Cardiac muscle cell (in vitro differentiated cells and primary cell): ENCODE measurements around the gene RPP25L. TPM values are rescaled to one million over a fixed set of nuclear protein-coding genes. Genes with fewer than 3 reads are reported as not detected.

Source experiments
- DNase-seq, 2 donors: peaks; one replicate each; pipeline versions ENCODE4 v3.0.0 to v3.0.0-alpha.2; 2010 to 2017; ENCODE audit warnings: low read depth in 1 of 2, low spot score in 1 of 2
- H3K27ac ChIP-seq: fragments of 200-600 bp; sonication (generic); 2 replicates; pipeline ENCODE4 v1.5.1; 2016
- H3K27me3 ChIP-seq: fragments of 200-600 bp; sonication (generic); 2 replicates; pipeline ENCODE4 v1.6.0; 2016; ENCODE audit warnings: control low read depth
- H3K36me3 ChIP-seq: fragments of 200-600 bp; sonication (generic); 2 replicates; pipeline ENCODE4 v1.5.1; 2016; ENCODE audit warnings: control low read depth
- H3K4me1 ChIP-seq: fragments of 200-600 bp; sonication (generic); 2 replicates; pipeline ENCODE4 v1.8.1; 2017; ENCODE audit warnings: low read depth, mild to moderate bottlenecking, mixed run types
- H3K4me3 ChIP-seq: fragments of 200-600 bp; sonication (generic); 2 replicates; pipeline ENCODE4 v1.5.1; 2016; ENCODE audit warnings: mild to moderate bottlenecking
- H3K9me3 ChIP-seq: fragments of 200-600 bp; sonication (generic); 2 replicates; pipeline ENCODE4 v1.5.1; 2017; ENCODE audit warnings: low read depth, mild to moderate bottlenecking, control low read depth
- polyA plus RNA-seq: library from polyadenylated mRNA; unstranded; fragments of >200 nt; fragmentation: Nextera tagmentation; extraction: Ambion mirVana; gene quantifications from 2 replicates; pipeline ENCODE4 v1.2.1, GENCODE V29; 2016
- total RNA-seq: library from RNA; depleted of rRNA; stranded (reverse); fragments of >200 nt; gene quantifications from 2 replicates; pipeline ENCODE4 v1.2.3, GENCODE V29; 2016
- TF ChIP-seq, protein P1 (sequence below): IDR thresholded peaks from 2 replicates; pipeline ENCODE4 v1.5.1; 2012; ENCODE audit warnings: low read depth, mild to moderate bottlenecking, low read length

The RPP25L gene
- total and polyA plus RNA-seq, 2 experiments from 2014 or later, result 68.4 to 84.3 TPM

DNA sequence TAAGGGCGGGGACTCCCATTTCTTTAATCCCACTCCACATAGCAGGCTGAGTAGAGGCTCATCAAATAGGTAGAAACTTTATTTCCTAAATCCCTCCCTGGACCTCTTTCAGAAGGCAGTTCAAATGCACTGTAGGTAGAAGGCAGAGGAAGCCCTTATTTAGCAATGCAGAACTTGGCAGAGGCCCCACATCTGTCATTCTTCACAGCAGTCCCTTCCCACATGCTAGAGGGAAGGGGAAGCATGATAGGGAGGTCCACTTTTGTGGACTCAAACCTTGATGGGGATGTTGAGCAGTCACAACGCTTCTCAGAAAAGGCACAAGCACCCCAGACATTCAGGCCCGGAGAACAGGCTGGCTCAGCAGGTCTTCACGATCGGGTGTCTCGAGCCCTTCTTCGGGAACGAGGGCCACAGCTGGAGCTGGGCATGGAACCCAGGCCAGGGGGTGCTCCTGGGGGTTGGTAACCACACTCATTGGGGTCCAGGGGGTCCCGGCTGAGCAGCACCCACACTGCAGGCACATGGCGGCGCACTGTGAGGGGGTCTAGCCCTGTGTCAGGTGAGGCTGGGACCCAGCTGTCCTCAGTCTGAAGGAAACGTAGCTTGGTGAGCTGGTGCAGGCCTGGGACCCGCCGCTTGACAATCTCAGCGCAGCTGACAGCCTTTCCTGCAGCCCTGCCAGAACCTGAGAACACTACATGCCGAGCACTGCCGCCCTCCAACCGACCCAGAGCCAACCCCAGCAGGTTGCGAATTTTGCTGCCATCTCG is 1.3 kb downstream of the RPP25L start:
- peak in 1 of 2 donors; percentile 44 for DNase-seq
- peak overlapping the region; percentile 58 for H3K4me3 ChIP-seq
- TF ChIP-seq, protein P1, sequence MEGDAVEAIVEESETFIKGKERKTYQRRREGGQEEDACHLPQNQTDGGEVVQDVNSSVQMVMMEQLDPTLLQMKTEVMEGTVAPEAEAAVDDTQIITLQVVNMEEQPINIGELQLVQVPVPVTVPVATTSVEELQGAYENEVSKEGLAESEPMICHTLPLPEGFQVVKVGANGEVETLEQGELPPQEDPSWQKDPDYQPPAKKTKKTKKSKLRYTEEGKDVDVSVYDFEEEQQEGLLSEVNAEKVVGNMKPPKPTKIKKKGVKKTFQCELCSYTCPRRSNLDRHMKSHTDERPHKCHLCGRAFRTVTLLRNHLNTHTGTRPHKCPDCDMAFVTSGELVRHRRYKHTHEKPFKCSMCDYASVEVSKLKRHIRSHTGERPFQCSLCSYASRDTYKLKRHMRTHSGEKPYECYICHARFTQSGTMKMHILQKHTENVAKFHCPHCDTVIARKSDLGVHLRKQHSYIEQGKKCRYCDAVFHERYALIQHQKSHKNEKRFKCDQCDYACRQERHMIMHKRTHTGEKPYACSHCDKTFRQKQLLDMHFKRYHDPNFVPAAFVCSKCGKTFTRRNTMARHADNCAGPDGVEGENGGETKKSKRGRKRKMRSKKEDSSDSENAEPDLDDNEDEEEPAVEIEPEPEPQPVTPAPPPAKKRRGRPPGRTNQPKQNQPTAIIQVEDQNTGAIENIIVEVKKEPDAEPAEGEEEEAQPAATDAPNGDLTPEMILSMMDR, result no peak
- no peaks in the 10 kb centered on the region for H3K27me3 ChIP-seq
- peak overlapping the region; percentile 79 for H3K27ac ChIP-seq
- no peaks in the 10 kb centered on the region for H3K36me3 ChIP-seq
- peaks cover 8% of the 10 kb centered on the region for H3K4me1 ChIP-seq
- H3K9me3 ChIP-seq, result no peaks in the 10 kb centered on the region

DNA sequence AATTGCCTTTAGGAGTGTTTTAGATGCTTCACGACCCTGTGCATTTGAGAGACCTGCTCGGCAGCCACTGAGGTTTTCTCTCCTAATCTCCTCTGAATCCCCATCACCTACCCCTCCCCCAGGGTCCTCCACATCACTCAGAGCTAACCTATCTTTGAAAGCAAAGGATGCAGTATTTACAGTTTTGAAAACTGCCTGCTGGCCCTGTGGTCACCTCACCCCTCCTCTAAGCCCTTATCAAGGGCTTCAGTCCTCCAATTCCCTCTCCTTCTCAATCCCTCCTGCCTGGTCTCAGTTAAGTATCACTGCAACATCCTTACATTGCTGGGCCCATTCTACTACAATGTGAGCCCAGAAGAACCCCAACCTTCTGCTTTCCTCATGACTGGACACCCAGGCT is 4.6 kb downstream of the RPP25L start:
- H3K27ac ChIP-seq, result no peak overlapping the region
- no peaks in the 10 kb centered on the region for H3K27me3 ChIP-seq
- H3K9me3 ChIP-seq, result no peaks in the 10 kb centered on the region
- DNase-seq, result no peak
- no peaks in the 10 kb centered on the region for H3K36me3 ChIP-seq
- H3K4me1 ChIP-seq, result peaks cover 8% of the 10 kb centered on the region
- H3K4me3 ChIP-seq, result no peak overlapping the region
- TF ChIP-seq, protein P1, result no peak

DNA sequence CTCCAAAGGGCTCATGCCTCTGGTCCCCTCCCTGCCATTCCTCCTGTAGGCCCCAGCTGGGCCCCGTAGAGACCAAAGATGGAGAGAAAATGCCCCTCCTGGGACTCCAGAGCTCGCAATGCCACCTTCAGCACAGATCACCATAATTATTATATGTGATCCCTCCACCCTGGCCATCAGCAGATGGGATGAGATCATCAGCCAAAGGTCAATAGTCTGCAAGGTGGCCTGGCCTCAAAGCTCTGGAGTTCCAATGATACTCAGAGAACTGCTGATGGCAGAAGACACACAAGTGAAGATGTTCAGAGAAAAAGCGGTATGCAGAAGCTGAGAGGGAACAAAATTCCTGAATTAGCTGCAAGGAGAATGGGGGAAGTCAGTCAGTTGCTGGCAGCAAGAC is 5.0 kb downstream of the RPP25L start:
- no peaks in the 10 kb centered on the region for H3K36me3 ChIP-seq
- H3K9me3 ChIP-seq, result no peaks in the 10 kb centered on the region
- no peak overlapping the region for H3K27ac ChIP-seq
- no peak overlapping the region for H3K4me3 ChIP-seq
- H3K4me1 ChIP-seq, result peaks cover 8% of the 10 kb centered on the region
- H3K27me3 ChIP-seq, result no peaks in the 10 kb centered on the region
- TF ChIP-seq, protein P1, result no peak
- DNase-seq, result no peak

DNA sequence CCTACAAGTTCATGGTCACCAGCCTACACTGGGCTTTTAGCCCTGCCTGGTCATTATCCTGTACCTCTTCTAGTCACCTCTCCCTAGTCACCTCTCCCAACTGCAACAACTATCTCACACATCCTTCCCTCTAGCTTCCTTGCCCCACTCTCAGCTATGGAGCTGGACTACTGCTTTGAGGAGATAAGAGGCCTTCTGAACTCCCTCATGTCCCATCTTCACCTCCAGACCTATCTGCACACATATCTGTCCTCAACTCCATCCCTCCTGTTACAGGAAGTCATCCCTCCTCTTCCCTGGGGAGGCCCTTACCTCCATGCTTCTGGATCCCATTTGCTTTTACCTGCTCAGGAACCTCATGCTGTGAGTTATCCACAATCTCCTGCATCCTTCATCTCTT is 5.7 kb downstream of the RPP25L start:
- H3K27me3 ChIP-seq, result no peaks in the 10 kb centered on the region
- no peak overlapping the region for H3K27ac ChIP-seq
- no peaks in the 10 kb centered on the region for H3K36me3 ChIP-seq
- no peak for DNase-seq
- no peak overlapping the region for H3K4me3 ChIP-seq
- peaks cover 7% of the 10 kb centered on the region for H3K4me1 ChIP-seq
- TF ChIP-seq, protein P1, result no peak
- no peaks in the 10 kb centered on the region for H3K9me3 ChIP-seq

DNA sequence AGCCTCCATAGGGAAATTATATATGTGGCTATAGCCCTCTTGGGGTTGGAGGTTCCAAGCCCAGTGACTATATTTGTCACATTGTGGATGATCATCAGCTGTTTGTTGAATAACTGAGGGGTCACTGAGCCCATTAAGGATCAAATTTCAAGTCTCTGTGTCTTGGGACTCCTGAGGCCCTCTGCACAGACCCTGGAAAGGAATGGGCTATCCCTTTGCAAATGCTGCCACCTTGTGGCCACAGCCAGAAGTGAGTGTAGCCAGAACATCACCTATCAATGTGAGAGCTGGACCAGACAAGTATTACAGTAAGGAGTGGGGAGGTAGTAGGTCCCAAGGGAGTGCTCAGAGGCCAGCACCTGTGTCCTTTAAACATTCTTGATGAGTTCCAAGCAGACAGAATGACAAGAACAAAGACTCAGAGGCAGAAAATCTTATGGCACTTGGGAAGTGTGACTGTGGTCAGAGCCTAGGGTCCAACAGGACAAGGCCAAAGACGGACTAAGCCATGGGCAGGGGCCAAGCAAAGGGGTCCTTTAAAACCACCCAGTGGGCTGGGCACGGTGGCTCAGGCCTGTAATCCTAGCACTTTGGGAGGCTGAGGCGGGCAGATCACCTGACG is 8.2 kb downstream of the RPP25L start:
- DNase-seq, result peak; percentile 81 to 87
- H3K27me3 ChIP-seq, result no peaks in the 10 kb centered on the region
- TF ChIP-seq, protein P1, result peak; percentile 91

More for the DNA sequence above, 8.2 kb downstream of the RPP25L start:
- Histone ChIP-seq H3K36me3 (no peaks in the 10 kb centered on the region), H3K4me3 (no peak overlapping the region), H3K4me1 (peaks cover 10% of the 10 kb centered on the region), H3K27ac (no peak overlapping the region), H3K9me3 (no peaks in the 10 kb centered on the region)
